Effector memory CD8-positive, alpha-beta T cell (primary cell): ENCODE measurements around the gene PTCH1.

Experiments used
- ATAC-seq: fragments of 150-1000 bp; cut with Tn5 transposase; replicated peaks from 2 replicates; pipeline ENCODE4 v1.10.0; 2021; ENCODE audit warnings: mild to moderate bottlenecking, moderate library complexity
- DNase-seq, 3 experiments: peaks; one replicate each; pipeline ENCODE4 v3.0.0; 2021
- H3K27ac Mint-ChIP-seq, 2 donors: one replicate each; pipeline ENCODE4 v1.8.0; 2022; ENCODE audit warnings: mild to moderate bottlenecking in 2 of 2, mixed read lengths in 2 of 2, moderate library complexity in 2 of 2
- H3K27me3 Mint-ChIP-seq, 2 donors: one replicate each; pipeline ENCODE4 v1.8.0; 2022; ENCODE audit warnings: mixed read lengths in 2 of 2
- H3K36me3 Mint-ChIP-seq: one replicate; pipeline ENCODE4 v1.8.0; 2022; ENCODE audit warnings: mild to moderate bottlenecking, moderate library complexity, mixed read lengths; ENCODE audit not compliant: insufficient read depth
- H3K4me1 Mint-ChIP-seq, 2 donors: one replicate each; pipeline ENCODE4 v1.8.0; 2022; ENCODE audit warnings: low read depth in 2 of 2, mixed read lengths in 2 of 2
- H3K4me3 Mint-ChIP-seq, 2 donors: one replicate each; pipeline ENCODE4 v1.8.0; 2022; ENCODE audit warnings: mild to moderate bottlenecking in 2 of 2, mixed read lengths in 2 of 2, moderate library complexity in 2 of 2
- H3K9me3 Mint-ChIP-seq, 2 donors: one replicate each; pipeline ENCODE4 v1.8.0; 2022; ENCODE audit warnings: mixed read lengths in 2 of 2

Gene PTCH1

GRCh38 chr9:95462249-95463147 is 54.3 kb downstream of the PTCH1 start:
- H3K4me3 Mint-ChIP-seq, result peak overlapping the region; percentile 75 to 78
- H3K27ac Mint-ChIP-seq, result peak overlapping the region; percentile 36 to 82
- H3K27me3 Mint-ChIP-seq, result no peaks in the 10 kb centered on the region
- ATAC-seq (peak; percentile 98), DNase-seq (peak; percentile 72 to 80 (median 74))
- H3K4me1 Mint-ChIP-seq, result peaks cover 23 to 45% of the 10 kb centered on the region in 2 donors
- no peaks in the 10 kb centered on the region for H3K9me3 Mint-ChIP-seq
- peaks cover 56% of the 10 kb centered on the region for H3K36me3 Mint-ChIP-seq

- Mint-ChIP-seq H3K9me3 (no peaks in the 10 kb centered on the region), H3K4me1 (peaks cover 23 to 45% of the 10 kb centered on the region in 2 donors), H3K27me3 (no peaks in the 10 kb centered on the region), H3K4me3 (peak overlapping the region; percentile 75 to 78), H3K36me3 (peaks cover 54% of the 10 kb centered on the region), H3K27ac (peak overlapping the region; percentile 36 to 82)
- no peak for DNase-seq
- ATAC-seq, result no peak
These were observed 55.1 kb downstream of the PTCH1 start for GRCh38 chr9:95461448-95462248.

GRCh38 chr9:95460518-95461164 is 56.1 kb downstream of the PTCH1 start:
- no peak for DNase-seq
- H3K36me3 Mint-ChIP-seq, result peaks cover 56% of the 10 kb centered on the region
- H3K27ac Mint-ChIP-seq, result no peak overlapping the region
- peaks cover 23 to 45% of the 10 kb centered on the region in 2 donors for H3K4me1 Mint-ChIP-seq
- no peaks in the 10 kb centered on the region for H3K27me3 Mint-ChIP-seq
- ATAC-seq, result no peak
- H3K9me3 Mint-ChIP-seq, result no peaks in the 10 kb centered on the region
- H3K4me3 Mint-ChIP-seq, result no peak overlapping the region

GRCh38 chr9:95459851-95460517 is 56.8 kb downstream of the PTCH1 start:
- Mint-ChIP-seq H3K4me3 (no peak overlapping the region), H3K36me3 (peaks cover 55% of the 10 kb centered on the region), H3K4me1 (peaks cover 23 to 40% of the 10 kb centered on the region in 2 donors), H3K27ac (no peak overlapping the region), H3K27me3 (no peaks in the 10 kb centered on the region), H3K9me3 (no peaks in the 10 kb centered on the region)
- DNase-seq (no peak), ATAC-seq (no peak)

DNA sequence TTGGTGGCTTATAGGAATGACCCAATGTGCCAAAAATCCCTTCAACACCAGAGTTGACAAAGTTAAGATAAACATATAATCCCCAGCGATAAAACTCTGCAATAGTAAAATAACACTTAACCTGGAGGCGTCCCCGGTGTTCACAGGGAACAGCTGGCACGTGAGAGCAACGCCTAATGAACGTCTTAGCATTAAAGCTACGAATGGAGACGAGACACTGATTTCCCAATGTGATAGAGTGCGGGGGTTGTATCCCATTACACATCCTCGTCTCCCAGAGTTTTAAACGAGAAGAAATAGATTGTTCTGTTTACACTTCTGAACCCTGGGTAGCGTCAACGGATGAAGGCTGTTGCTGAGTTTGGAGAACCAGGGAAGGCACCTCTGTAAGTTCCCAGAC is 57.6 kb downstream of the PTCH1 start:
- no peak for ATAC-seq
- no peak overlapping the region for H3K4me3 Mint-ChIP-seq
- H3K4me1 Mint-ChIP-seq, result peaks cover 23 to 36% of the 10 kb centered on the region in 2 donors
- peaks cover 50% of the 10 kb centered on the region for H3K36me3 Mint-ChIP-seq
- no peaks in the 10 kb centered on the region for H3K27me3 Mint-ChIP-seq
- no peaks in the 10 kb centered on the region for H3K9me3 Mint-ChIP-seq
- H3K27ac Mint-ChIP-seq, result no peak overlapping the region
- DNase-seq, result no peak

DNA sequence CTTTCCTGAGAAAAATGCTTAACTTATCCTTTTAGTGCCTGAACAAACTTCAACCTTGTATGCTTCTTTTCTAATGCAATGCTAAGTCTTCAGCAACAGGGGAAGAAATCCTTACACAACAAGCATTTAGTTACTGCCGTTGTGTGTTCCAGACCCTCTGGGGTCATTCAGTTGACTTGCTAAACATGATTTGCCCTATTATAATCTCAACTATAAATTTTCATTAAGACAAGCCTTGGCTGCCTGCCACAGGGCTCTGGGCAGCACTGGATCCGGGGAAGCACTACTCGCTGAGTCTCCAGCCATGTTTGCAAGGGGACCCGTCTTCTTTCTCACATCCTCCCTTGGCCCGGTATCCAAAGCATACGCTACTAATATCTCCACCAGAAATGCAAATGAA is 58.1 kb downstream of the PTCH1 start:
- DNase-seq (no peak), ATAC-seq (no peak)
- no peaks in the 10 kb centered on the region for H3K27me3 Mint-ChIP-seq
- H3K4me3 Mint-ChIP-seq, result no peak overlapping the region
- H3K4me1 Mint-ChIP-seq, result peaks cover 22 to 37% of the 10 kb centered on the region in 2 donors
- peaks cover 54% of the 10 kb centered on the region for H3K36me3 Mint-ChIP-seq
- no peaks in the 10 kb centered on the region for H3K9me3 Mint-ChIP-seq
- H3K27ac Mint-ChIP-seq, result no peak overlapping the region

- Mint-ChIP-seq H3K9me3 (no peaks in the 10 kb centered on the region), H3K4me3 (no peak overlapping the region), H3K27ac (no peak overlapping the region), H3K36me3 (peaks cover 59% of the 10 kb centered on the region), H3K27me3 (no peaks in the 10 kb centered on the region), H3K4me1 (peaks cover 15 to 29% of the 10 kb centered on the region in 2 donors)
- DNase-seq (no peak), ATAC-seq (no peak)
These were observed 59.0 kb downstream of the PTCH1 start for GRCh38 chr9:95457769-95458168.

- Mint-ChIP-seq H3K9me3 (no peaks in the 10 kb centered on the region), H3K4me1 (peaks cover 0 to 14% of the 10 kb centered on the region in 2 donors), H3K4me3 (no peak overlapping the region), H3K36me3 (peaks cover 50% of the 10 kb centered on the region), H3K27me3 (no peaks in the 10 kb centered on the region), H3K27ac (no peak overlapping the region)
- DNase-seq (no peak), ATAC-seq (no peak)
These were observed 61.1 kb downstream of the PTCH1 start for GRCh38 chr9:95455714-95456113.

DNA sequence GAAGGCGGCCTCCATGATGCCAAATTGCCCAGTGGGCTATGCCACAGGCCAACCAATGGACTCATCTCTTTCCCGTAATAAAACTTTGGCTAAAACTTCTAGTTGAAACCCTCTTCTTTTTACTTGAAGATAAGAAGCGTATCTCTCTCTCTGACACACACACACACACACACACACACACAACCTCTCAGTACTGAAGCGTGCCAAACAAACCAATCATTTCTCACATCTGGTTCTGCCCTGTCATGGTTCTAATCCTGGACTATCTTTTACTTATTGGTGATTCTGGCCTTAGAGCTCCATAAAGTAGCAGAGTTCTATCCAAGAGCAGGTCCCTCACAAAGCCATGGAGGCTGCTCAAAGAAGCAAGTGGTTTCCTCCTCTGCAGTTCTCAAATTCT is 64.6 kb downstream of the PTCH1 start:
- Mint-ChIP-seq H3K9me3 (no peaks in the 10 kb centered on the region), H3K4me3 (no peak overlapping the region), H3K4me1 (peaks cover 2 to 9% of the 10 kb centered on the region in 2 donors), H3K27me3 (no peaks in the 10 kb centered on the region), H3K36me3 (peaks cover 54% of the 10 kb centered on the region), H3K27ac (no peak overlapping the region)
- DNase-seq, result no peak
- no peak for ATAC-seq

DNA sequence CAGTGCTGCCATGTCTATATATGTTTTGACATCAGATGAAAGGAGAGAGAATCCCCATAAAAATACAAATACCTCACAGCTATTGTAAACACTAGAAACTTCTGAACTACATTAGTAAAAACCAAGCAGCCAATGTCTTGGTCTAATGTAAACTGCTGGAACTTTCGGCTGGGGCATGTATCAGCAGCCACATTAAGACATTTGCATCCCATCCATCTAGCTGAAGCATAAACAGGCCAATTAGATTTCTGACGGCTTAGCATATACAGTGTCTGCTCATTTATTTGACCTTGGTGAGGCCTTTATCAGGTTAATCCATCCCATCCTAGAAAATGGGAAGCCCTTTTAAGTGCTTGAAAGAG is 65.7 kb downstream of the PTCH1 start:
- H3K27me3 Mint-ChIP-seq, result no peaks in the 10 kb centered on the region
- ATAC-seq (no peak), DNase-seq (no peak)
- H3K27ac Mint-ChIP-seq, result no peak overlapping the region
- H3K9me3 Mint-ChIP-seq, result no peaks in the 10 kb centered on the region
- H3K4me1 Mint-ChIP-seq, result peaks cover 2 to 9% of the 10 kb centered on the region in 2 donors
- no peak overlapping the region for H3K4me3 Mint-ChIP-seq
- H3K36me3 Mint-ChIP-seq, result peaks cover 56% of the 10 kb centered on the region

- Mint-ChIP-seq H3K4me3 (no peak overlapping the region), H3K9me3 (no peaks in the 10 kb centered on the region), H3K36me3 (peaks cover 58% of the 10 kb centered on the region), H3K4me1 (peaks cover 2 to 9% of the 10 kb centered on the region in 2 donors), H3K27me3 (no peaks in the 10 kb centered on the region), H3K27ac (no peak overlapping the region)
- ATAC-seq, result no peak
- DNase-seq, result no peak
These were observed 66.4 kb downstream of the PTCH1 start for GRCh38 chr9:95450171-95451064.

- ATAC-seq, result no peak
- DNase-seq, result no peak
- peaks cover 67% of the 10 kb centered on the region for H3K36me3 Mint-ChIP-seq
- no peak overlapping the region for H3K4me3 Mint-ChIP-seq
- H3K4me1 Mint-ChIP-seq, result peaks cover 2 to 9% of the 10 kb centered on the region in 2 donors
- H3K9me3 Mint-ChIP-seq, result no peaks in the 10 kb centered on the region
- H3K27me3 Mint-ChIP-seq, result no peaks in the 10 kb centered on the region
- H3K27ac Mint-ChIP-seq, result no peak overlapping the region
These were observed 67.8 kb downstream of the PTCH1 start for GRCh38 chr9:95449016-95449415.
